HCT116 (cell line): ENCODE data around the gene OR5J2.

Experiments used
- CBX3 ChIP-seq: IDR thresholded peaks from 2 replicates; pipeline ENCODE4 v1.6.1; 2012; ENCODE audit warnings: low read depth
- CTCF ChIP-seq, 3 experiments: fragments of 200-600 bp in 1 of 3; sonication (generic) in 1 of 3; IDR thresholded peaks in 2 of 3; conservative IDR thresholded peaks in 1 of 3; 2 replicates each; pipeline ENCODE4 v1.5.1; 2012 to 2017; ENCODE audit warnings: low read depth in 2 of 3, low read length in 2 of 3, antibody characterized with exemption in 1 of 3, borderline replicate concordance in 1 of 3, control low read depth in 1 of 3, mild to moderate bottlenecking in 1 of 3, mixed read lengths in 1 of 3, mixed run types in 1 of 3, moderate library complexity in 1 of 3; ENCODE audit not compliant: insufficient read depth in 1 of 3
- EZH2 ChIP-seq: fragments of 200-600 bp; sonication (generic); IDR thresholded peaks from 2 replicates; pipeline ENCODE4 v1.6.1; 2017; ENCODE audit warnings: antibody characterized with exemption, mixed run types
- EZH2phosphoT487 ChIP-seq: fragments of 200-600 bp; IDR thresholded peaks from 2 replicates; pipeline ENCODE4 v1.6.1; 2018; ENCODE audit warnings: antibody characterized with exemption, borderline replicate concordance
- POLR2A ChIP-seq: IDR thresholded peaks from 2 replicates; pipeline ENCODE4 v1.7.0; 2011; ENCODE audit warnings: borderline replicate concordance; ENCODE audit not compliant: insufficient read depth, insufficient read length; ENCODE audit errors: extremely low read depth
- POLR2AphosphoS5 ChIP-seq: IDR thresholded peaks from 2 replicates; pipeline ENCODE4 v1.6.1; 2011; ENCODE audit warnings: mild to moderate bottlenecking, low read depth, low read length, moderate library complexity
- REST ChIP-seq: IDR thresholded peaks from 2 replicates; pipeline ENCODE4 v1.6.1; 2012; ENCODE audit warnings: low read depth
- YY1 ChIP-seq: IDR thresholded peaks from 2 replicates; pipeline ENCODE4 v1.6.1; 2011; ENCODE audit warnings: low read length, low read depth, moderate library complexity, mild to moderate bottlenecking; ENCODE audit not compliant: insufficient replicate concordance; ENCODE audit errors: extremely low read depth
- ZNF274 ChIP-seq: fragments of 200-500 bp; sonication (Bioruptor generic); IDR thresholded peaks from 2 replicates; pipeline ENCODE4 v1.6.1; 2014; ENCODE audit warnings: mild to moderate bottlenecking, low read depth, low read length, inconsistent platforms

- TF ChIP-seq EZH2 (no peak), POLR2A (no peak), CTCF (IDR thresholded peaks at IDR 0.05 in 2 of 3, conservative IDR thresholded peaks at IDR 0.05 in 1 of 3; ENCODE audit: borderline replicate concordance in 1 of 3, insufficient read depth in 1 of 3, low read depth in 2 of 3, low read length in 2 of 3) (no peak), EZH2phosphoT487 (no peak), REST (no peak), ZNF274 (no peak), CBX3 (no peak), POLR2AphosphoS5 (no peak), YY1 (no peak)
Observed at GRCh38 chr11:56197367-56197766, 20.9 kb downstream of the OR5J2 start.
